Stromal cell of bone marrow (primary cell): ENCODE results near the gene SUSD2.
"Not testable (repeated sequence)": the region's sequence is repeated elsewhere in the genome, so short reads cannot be mapped to it uniquely, and the experiment has no call there.

Experiments
- DNase-seq: peaks from one replicate; pipeline ENCODE4 v3.0.0-alpha.2; 2012; ENCODE audit warnings: low read depth

Gene SUSD2

DNA sequence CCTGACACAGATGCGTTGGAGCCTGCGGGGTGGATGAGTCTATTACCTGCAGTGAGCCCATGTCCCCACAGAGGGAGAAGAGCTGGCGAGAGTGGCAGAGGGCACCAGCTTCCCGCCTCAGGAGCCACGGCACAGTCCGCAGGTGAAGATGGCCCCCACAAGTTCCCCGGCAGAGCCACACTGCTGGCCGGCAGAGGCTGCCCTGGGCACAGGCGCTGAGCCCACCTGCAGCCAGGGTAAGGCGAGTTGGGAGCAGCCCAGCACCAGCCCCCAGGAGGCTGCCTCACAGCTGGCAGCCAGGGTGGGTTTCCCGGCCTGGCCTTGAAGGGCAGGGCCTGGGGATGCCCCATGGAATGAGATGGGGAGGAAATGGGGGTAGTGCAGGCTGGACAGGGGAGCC, 5.2 kb upstream of the SUSD2 start:
- DNase-seq: no peak

DNA sequence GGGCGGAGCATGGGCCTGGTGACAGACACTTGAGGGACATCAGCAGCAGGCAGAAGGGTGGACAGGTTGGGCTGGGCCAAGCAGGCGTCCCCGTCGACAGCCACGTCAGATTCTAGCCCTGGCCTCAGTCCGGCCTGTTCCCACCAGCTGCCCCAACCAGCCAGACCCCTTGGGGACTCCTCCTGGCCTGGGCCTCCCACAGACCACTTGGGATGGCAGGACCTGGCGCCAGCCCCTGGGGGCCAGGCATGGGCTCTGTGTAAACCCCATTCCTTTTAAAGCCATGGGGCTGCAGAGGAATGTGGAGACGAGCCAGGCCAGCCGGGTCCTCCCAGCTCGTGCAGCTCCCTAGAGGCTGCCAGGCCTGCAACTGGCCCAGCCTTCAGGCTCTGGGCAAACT, 4.7 kb upstream of the SUSD2 start:
- DNase-seq: no peak

GRCh38 chr22:24177045-24177444, 4.2 kb upstream of the SUSD2 start:
- no peak for DNase-seq

DNA sequence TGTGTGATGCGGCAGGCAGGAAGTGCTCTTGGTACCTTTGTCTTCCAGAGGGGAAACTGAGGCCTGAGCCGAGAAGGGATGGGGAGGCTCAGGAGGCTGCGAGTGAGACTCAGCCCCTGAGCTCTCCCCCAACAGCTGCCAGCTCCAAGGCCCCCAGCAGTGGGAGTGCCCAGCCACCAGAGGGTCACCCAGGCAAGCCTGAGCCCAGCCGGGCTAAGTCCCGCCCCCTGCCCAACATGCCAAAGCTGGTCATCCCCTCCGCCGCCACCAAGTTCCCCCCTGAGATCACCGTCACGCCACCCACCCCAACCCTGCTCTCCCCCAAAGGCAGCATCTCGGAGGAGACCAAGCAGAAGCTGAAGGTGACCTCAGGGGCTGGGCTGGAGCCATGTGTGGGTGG, 3.8 kb upstream of the SUSD2 start:
- no peak for DNase-seq

GRCh38 chr22:24178021-24178431, 3.3 kb upstream of the SUSD2 start:
- no peak for DNase-seq

DNA sequence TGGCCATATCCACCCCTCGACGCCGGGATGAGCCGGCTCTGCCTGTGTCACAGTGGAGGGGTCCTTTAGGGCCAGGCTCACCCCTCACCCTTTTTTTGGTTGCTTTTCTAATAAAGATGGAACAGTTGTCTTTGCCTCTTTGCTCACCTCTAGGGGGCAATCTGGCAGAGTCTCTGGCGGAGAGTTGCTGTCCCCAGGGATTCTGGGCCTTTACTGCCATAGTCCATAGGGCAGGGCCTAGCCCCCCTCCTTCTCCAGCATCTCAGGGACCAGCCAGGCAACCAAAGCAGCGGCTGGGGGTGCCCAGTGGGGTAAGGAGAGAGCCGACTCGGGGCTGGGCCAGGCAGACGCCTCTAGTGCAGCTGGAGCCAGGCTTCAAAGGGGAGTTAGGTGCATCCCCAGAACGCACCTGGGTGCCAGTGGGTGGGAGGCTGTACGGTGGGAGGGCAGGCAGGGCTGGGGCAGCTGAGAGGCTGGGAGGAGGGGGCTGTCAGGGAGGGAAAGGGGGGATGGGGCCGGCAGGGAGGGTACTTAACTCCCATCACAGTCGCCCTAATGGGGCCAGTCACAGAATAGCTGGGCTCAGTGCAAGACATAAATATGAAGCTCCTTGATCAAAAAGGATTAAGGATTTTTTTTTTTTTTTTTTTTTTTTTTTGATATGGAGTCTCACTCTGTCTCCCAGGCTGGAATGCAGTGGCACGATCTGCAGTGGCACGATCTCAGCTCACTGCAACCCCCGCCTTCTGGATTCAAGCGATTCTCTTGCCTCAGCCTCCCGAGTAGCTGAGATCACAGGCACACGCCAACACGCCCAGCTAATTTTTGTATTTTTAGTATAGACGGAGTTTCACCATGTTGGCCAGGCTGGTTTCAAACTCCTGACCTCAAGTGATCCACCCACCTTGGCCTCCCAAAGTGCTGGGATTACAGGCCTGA, 2.5 kb upstream of the SUSD2 start:
- no peak for DNase-seq

- DNase-seq: no peak
These were observed 1.6 kb upstream of the SUSD2 start for GRCh38 chr22:24179478-24180210.

GRCh38 chr22:24180316-24181087, 785 bp upstream of the SUSD2 start:
- no peak for DNase-seq

DNA sequence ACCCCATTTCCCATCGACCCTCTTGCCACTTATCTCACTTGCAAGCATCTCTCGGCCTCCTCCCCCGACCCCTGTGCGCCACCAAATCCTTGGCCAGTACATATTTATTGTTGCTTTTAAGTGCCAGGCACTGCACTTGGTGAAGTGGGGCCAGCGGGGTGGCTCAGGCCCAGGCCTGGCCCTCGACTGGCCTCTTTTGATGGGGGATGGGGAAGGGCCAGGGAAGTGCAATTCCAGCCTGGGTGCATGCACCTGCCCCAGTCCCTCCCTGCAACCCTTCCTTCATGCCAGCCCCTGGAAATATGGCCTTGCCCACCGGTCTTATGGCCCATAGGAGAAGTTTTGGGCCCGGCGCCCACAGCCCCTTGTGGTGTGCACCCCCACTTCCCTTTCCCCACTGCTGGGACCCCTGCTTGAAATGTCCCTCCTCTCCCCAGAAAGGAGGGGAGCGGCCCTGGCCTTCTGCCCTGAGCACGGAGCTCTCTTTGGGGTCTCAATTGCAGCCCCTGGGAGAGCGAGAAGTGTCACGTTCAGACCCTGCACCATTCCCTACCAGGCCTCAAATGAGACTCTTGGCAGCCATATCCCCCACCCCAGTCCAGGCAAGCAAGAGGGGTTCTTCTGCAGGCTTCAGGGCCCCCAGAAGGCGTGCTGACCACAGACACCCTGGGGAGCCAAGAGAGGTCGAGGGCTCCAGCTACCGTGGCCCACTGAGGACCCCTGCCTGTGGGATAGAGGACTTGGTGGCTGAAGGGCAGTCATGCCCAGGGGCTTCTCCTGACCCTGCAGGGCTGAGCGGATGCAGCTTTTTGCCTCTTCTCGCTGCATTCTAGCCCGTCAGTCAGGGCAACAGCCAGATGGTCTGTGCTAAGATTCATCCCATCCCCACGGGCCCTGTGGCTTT, 961 bp downstream of the SUSD2 start:
- no peak for DNase-seq

- not testable (repeated sequence) for DNase-seq
These were observed 1.6 kb downstream of the SUSD2 start for GRCh38 chr22:24182900-24183246.

DNA sequence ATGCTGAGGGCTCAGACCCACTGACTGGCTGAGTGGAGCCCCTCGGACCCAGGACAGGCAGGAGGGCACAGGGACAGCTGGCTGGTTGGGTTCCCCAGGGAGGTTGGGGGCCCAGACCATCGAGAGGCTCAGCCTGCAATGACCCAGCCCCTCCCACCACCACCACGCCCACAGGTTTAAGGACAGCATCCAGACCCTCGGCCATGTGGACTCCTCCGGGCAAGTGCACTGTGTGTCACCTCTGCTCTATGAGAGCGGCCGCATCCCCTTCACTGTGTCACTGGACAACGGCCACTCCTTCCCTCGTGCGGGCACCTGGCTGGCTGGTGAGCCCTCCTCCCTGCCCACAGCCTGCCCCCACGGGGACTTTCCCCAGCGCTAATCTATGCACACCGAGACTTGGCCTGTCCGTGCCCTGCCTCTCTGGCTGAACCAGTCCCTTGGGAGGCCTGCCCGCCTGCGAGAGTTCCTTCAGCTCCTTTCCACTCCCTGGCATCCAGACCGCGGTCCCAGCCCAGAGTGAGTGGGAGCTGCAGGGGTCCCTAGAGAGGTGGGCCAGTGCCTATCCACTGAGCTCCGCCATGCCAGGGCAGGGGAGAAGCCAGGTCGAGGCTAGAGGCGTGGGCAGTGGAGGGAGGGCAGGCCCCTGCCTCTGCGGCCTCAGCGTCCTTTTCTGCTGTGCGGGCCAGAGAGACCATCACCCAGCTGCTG, 2.2 kb downstream of the SUSD2 start:
- no peak for DNase-seq

DNA sequence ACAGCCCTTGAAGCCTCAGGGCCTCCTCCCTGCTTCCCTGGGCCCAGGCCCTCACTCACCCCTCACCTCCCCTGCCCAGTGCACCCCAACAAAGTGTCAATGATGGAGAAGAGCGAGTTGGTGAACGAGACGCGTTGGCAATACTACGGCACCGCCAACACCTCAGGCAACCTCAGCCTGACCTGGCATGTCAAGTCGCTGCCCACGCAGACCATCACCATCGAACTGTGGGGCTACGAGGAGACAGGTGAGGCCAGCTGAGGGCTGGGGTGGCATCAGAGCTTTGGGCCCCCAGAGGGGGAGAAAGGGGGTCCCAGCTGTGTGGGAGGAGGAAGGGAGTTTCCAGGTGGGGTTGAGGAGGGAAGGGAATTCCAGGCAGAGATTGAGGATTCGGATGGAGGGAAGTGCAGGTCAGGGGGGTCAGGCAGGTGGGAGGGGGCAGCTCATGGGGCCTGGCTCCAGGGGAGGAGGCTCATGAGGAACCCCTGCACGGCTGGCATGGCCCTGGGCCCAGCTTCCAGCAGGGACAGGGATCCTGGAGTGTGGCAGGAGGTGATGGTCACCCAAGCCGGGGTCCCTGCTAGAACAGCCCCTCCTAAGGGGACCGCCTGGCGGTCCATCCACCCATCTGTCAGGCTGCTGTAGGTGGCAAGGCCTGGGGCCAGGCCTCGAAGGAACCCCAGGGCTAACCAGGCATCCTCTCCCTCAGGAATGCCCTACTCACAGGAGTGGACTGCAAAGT, 2.9 kb downstream of the SUSD2 start:
- no peak for DNase-seq

- DNase-seq: no peak
These were observed 3.8 kb downstream of the SUSD2 start for GRCh38 chr22:24185001-24185500.

GRCh38 chr22:24185501-24186351, 4.4 kb downstream of the SUSD2 start:
- no peak for DNase-seq

DNA sequence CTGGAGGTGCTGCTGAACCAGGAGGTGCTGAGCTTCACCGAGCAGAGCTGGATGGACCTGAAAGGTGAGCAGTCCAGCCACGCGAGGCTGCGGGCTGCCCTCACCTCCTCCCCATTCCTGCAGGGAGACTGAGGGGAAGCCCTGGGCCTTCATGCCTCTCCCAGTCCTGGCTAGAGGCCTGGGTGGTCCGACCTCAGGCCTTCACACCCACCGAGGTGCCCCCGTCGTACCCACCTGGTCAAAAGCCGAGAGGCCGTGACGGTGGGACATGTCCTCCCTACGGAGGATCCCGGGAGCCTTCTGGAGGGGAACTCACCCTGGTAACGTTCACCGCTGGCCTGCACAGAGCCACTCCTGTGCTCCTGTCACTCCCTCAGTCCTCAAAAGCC, 5.1 kb downstream of the SUSD2 start:
- DNase-seq: no peak

- no peak for DNase-seq
These were observed 5.8 kb downstream of the SUSD2 start for GRCh38 chr22:24186892-24187670.

GRCh38 chr22:24187731-24188644, 6.7 kb downstream of the SUSD2 start:
- no peak for DNase-seq
